NCI-H526 (cell line): ENCODE results near the gene ZMYM4.
"Not testable (repeated sequence)": the region's sequence is repeated elsewhere in the genome, so short reads cannot be mapped to it uniquely, and the experiment has no call there.

Experiments
- DNase-seq, 2 experiments: peaks; one replicate each; lab custom pipeline; 2025; lab: John Stamatoyannopoulos, UW

The ZMYM4 gene

GRCh38 chr1:35454176-35454575, 185.7 kb downstream of the ZMYM4 start:
- DNase-seq: no peak

GRCh38 chr1:35454616-35455015, 186.1 kb downstream of the ZMYM4 start:
- DNase-seq: no peak

- no peak for DNase-seq
Observed at GRCh38 chr1:35460796-35461195, 192.3 kb downstream of the ZMYM4 start.

GRCh38 chr1:35461966-35462651, 193.6 kb downstream of the ZMYM4 start:
- no peak for DNase-seq

- DNase-seq: no peak
Observed at GRCh38 chr1:35463232-35463631, 194.7 kb downstream of the ZMYM4 start.

- not testable (repeated sequence) for DNase-seq
Observed at GRCh38 chr1:35463749-35464148, 195.2 kb downstream of the ZMYM4 start.

- no peak for DNase-seq
Observed at GRCh38 chr1:35466120-35466519, 197.6 kb downstream of the ZMYM4 start.

GRCh38 chr1:35470977-35471613, 202.6 kb downstream of the ZMYM4 start:
- DNase-seq: no peak
